ENCODE data around the gene ZNF423.
"Not testable (repeated sequence)": the region's sequence is repeated elsewhere in the genome, so short reads cannot be mapped to it uniquely, and the experiment has no call there.

The ZNF423 gene

DNA sequence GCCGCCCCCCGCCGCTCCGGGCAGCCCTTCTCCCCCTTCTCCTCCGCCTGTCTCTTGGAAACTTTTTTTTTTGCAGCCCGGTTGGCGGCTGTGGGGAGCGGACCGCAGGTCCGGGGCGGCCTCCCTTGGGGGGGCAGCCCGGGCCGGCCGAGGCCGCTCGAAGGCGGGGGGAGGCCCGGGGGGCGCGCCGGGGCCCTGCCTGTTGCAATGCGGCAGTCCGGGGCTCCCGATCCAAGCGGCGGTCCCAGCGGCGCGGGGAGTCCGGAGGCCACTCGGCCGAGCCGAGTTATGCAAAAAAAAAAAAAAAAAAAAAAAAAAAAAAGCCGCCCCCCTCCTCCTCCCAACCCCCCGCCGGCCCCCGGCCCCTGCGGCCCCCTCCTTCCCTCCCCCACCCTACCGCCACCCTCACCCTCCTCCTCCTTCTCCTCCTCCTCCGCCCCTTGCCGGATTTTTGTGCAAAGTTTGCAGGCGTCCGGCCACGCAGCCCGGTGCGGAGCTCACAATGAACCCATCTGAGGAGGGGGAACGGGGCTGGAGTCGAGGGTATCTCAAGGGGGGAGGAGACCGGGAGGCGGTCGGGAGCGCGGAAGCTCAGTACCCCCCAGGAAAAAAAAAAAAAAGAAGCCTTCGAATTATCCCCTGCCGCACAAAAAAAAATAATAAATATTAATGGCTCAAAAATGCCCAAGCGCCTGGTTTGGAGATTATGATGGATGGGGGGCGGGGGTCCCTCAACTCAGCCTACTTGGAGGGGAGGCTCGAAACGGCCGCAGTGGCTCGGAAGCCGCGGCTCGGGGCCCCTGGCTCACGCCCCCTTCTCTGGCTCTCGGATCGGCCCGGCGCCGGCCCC, at the start of gene ZNF423:
TSS of gene ZNF423 (minus strand) at position 291 of the 850 bp plus-strand sequence. CDS start 338 bp downstream, outside the sequence.
- DNase-seq: no peak

- DNase-seq: no peak
These were observed 48.6 kb upstream of the ZNF423 start for GRCh38 chr16:49904348-49905062.

DNA sequence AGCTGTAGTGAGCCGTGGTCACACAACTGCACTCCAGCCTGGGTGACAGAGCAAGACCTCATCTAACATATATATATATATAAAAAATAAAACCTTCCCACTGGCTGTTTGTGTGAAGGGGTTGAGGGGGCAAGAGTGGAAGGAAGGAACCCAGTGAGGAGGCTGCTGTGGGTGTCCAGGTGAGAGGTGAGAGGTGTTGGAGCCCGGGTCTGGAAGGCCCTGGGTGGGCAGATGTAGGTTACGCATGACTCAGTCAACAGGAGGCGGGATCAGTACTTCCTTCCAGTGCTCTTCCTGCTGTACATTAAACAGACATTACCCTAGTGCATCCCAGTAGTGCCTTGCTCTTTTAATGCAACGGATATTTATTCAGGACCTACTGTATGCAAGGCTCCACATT, 47.0 kb upstream of the ZNF423 start:
- DNase-seq: no peak

- DNase-seq: no peak
These were observed 45.8 kb upstream of the ZNF423 start for GRCh38 chr16:49901711-49902110.

DNA sequence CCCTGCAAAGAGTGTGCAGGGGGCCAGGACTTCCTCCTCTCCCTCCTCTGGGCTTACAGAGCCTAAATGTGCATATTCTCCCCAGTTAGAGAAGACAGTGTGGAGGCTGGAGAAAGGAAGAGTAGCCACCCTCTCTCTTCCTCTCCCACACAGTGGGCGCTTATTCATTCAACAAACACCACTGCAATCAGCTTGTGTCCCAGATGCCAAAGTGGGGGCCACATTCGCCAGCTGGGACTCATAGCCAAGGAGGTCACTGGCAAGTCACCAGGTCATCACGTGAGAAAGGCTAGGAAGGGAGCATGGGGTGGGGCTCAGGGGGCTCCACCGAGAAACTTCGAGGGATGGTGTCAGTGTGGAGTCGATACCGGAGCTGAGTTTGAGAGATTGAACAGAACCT, 45.0 kb upstream of the ZNF423 start:
- no peak for DNase-seq

DNA sequence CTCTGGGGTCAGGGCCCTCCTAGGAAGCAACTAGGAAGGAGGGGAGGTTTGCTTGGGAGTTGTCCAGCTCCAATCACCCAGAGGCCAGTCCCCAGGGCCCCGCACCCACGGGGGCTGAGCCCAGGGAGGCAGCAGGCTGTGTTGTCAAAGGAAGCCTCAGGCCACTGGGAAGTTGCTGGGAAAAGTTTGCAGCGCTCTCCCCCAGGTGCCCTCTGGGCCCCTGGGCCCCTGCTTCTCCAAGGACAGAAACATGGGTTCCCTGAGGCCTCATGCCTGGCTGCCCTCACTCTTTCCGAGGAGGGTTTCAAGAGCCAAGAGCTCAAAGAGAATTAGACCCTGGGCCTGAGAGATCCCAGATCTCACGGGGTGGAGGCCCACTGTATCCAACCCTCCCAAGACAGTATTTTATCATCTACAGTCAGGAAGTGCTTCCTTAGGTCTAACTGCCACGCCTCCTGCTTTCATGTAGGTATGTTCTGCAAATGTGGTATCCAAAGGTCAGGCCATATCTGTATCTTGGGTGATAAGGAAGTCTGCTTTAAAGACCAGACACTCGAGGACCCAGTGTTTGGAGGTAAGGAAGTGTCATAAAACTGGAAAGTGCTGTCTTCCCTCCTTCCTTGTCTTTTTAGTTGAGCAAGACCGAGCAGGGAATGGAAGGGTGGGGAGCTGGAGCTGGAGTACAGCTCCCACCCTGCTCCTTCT, 44.2 kb upstream of the ZNF423 start:
- DNase-seq: no peak

GRCh38 chr16:49896447-49896964, 40.6 kb upstream of the ZNF423 start:
- no peak for DNase-seq

DNA sequence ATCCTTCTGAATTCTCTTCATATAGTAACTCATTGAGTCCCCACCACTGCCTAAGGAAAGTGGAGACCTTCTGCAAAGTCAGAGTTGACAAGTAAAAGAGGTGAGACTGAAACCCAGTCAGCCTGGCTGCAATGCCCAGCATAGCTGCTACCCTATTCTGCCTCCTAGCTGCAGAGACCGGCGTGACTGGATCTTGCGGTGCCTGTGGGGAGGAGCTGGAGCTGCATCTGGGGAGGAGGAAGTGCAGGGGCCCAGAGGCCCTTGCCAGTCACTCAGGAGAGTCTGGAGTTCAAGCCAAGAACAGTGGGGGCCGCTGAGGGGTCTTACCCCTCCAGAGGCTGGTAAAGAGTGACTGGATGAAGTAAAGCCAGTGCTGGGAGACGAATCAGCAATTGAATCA, 35.0 kb upstream of the ZNF423 start:
- no peak for DNase-seq

GRCh38 chr16:49889725-49890397, 33.9 kb upstream of the ZNF423 start:
- DNase-seq: no peak

DNA sequence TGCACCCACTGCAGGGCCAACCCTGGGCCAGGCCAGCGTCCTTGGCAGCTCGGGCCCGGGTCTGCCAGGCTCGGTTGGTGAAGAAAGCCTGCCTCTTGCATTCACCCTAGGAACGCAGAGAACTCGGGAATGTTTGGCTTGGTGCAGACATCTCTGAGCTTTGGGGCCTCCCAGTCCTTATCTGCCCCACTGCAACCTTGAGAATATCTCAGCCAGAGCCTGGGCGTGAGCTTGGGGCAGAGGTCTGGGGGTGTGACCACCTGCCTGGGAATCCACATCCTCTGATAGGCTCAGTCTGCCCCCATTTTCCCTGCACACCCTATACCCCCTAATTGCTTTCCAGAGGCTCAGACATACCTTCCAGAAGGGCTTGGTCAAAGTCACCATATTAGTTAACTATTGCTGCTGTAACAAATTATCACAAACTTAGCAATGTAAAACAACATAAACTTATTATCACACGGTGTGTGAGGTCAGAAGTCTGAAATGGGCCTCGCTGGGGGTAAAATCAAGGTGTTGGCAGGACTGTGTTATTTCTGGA, 30.7 kb upstream of the ZNF423 start:
- no peak for DNase-seq

DNA sequence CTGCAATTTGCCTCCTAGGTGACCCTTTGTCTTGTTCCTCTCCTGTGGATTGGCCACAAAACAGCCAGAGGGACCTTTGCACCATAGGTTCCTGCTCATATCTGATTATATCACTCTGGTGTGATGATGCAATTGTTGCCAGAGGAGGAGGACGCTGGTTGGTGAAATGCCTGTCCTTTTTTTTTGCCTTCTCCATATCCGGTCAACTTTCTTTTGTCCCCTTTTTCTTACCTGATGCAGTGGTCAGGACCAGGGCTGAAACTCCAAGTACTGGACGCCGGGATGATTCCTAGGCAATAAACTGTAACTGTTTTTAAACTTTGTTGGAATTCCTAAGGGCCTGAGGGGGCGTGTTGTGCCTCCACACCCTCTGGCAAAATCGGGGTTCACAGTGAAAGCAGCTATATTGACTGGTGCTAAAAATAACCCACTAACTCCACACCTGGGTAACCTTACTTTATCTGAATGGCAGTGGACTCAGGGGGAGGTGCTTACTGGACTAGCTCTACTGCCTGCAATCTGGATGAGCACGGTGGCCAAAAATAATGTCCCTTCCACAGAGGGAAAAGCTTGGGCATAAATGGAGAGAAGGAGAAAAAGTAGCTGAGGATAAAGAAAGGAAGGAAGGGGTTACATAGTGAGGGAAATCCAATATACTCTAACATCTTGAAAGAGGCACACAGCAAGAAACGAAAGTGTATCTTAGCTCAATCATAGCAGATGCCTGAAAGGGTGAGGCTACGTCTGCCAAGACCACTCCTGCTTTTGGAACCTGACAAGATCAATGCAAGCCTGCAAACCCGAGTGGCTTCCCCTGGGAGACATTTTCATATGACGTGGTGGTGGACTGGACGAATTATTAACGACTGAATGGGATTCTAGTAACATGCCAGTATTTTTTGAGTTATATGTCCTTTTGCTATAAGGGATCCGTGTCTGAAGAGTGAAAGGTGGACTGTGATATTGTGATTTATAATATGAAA, 28.4 kb upstream of the ZNF423 start:
- no peak for DNase-seq

- DNase-seq: no peak
These were observed 27.4 kb upstream of the ZNF423 start for GRCh38 chr16:49883076-49884014.

DNA sequence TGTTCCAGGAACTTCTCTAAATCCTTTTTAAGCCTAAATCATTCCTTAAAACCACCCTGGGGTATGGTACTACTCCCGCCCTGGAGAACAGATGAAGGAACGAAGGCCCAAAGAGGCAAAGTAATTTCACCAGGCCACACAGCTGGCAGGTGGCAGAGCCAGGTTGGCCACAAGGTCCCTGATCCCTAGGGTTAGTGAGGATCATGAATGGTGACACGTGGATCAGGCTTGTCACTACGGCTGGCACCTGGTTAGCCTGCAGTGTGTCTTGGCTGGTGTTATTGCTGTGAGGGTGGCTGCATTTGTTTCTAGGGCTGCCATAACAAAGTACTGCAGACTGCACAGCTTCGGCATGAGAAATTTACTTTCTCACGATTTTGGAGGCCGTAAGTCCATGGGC, 26.0 kb upstream of the ZNF423 start:
- DNase-seq: no peak

- not testable (repeated sequence) for DNase-seq
These were observed 22.6 kb upstream of the ZNF423 start for GRCh38 chr16:49878540-49878939.

DNA sequence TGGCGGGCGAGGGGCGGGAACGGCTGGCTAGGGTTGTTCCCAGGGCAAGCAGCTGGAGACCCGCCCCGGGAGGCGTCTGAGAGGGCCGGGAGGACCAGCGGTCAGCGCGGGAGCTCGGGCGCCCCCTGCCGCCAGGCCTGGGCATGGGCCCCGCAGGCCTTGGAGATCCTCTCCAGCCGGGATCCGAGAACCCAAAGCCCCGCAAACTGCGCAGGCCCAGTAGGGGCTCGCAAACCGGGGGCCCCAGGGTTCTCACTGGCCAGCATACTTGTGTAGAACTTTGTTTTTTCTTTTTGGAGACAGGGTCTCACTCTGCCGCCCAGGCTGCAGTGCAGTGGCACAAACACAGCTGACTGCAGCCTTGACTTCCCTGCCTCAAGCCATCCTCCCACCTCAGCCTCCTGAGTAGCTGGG, 20.8 kb upstream of the ZNF423 start:
- no peak for DNase-seq

- no peak for DNase-seq
These were observed 20.1 kb upstream of the ZNF423 start for GRCh38 chr16:49875806-49876715.

- no peak for DNase-seq
These were observed 18.8 kb upstream of the ZNF423 start for GRCh38 chr16:49874613-49875237.

- not testable (repeated sequence) for DNase-seq
These were observed 15.9 kb upstream of the ZNF423 start for GRCh38 chr16:49871824-49872223.
